ENCODE data around the gene CEP72. TPM values are rescaled to one million over a fixed set of nuclear protein-coding genes. Genes with fewer than 3 reads are reported as not detected.

CEP72 gene
- total RNA-seq, 1 experiment from 2014 or later: 16.4 TPM

DNA sequence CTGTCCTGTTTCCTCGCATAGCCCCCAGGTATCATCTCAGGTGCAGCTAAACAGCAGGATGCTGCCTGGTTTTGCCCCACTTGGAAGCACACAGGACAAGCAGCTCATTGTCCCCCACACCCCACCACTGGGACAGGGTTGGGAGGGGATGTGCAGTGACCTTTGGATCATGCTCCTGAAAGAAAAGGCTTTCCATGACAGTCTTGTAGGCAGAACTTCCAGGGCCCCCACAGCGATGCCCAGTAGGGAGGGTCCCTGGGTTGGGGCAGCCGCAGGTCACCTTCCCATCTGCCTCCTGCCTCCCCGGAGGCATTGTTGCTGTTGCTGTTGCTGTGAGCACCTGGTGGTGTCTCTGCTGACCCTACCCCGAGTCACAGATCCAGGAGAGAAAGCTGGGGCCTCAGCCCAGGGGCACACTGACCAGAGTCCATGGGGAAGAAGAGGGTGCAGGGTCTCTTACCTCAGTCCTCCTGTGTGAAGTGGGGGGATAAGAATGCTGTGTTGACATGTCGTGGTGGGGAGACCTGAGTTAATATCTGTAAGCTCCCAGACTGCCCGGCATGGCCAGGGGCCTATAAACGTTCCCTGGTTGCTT lies 8.5 kb downstream of the CEP72 start:
- Mint-ChIP-seq H3K27ac (ENCODE audit: low read depth, unreplicated experiment) (no peak overlapping the region), H3K36me3 (ENCODE audit: insufficient read depth, unreplicated experiment) (peaks cover 22% of the 10 kb centered on the region), H3K9me3 (ENCODE audit: unreplicated experiment) (peaks cover 8% of the 10 kb centered on the region), H3K27me3 (ENCODE audit: insufficient read depth, unreplicated experiment) (no peaks in the 10 kb centered on the region), H3K4me3 (ENCODE audit: unreplicated experiment) (no peak overlapping the region), H3K4me1 (ENCODE audit: insufficient read depth, unreplicated experiment) (no peaks in the 10 kb centered on the region)
- no peak for DNase-seq (ENCODE audit: unreplicated experiment)
- ChIA-PET POLR2A (no interaction called here), CTCF (no interaction called here)
- intact Hi-C loops (cut with micrococcal nuclease): no loop called here
- TF ChIP-seq, protein P1, sequence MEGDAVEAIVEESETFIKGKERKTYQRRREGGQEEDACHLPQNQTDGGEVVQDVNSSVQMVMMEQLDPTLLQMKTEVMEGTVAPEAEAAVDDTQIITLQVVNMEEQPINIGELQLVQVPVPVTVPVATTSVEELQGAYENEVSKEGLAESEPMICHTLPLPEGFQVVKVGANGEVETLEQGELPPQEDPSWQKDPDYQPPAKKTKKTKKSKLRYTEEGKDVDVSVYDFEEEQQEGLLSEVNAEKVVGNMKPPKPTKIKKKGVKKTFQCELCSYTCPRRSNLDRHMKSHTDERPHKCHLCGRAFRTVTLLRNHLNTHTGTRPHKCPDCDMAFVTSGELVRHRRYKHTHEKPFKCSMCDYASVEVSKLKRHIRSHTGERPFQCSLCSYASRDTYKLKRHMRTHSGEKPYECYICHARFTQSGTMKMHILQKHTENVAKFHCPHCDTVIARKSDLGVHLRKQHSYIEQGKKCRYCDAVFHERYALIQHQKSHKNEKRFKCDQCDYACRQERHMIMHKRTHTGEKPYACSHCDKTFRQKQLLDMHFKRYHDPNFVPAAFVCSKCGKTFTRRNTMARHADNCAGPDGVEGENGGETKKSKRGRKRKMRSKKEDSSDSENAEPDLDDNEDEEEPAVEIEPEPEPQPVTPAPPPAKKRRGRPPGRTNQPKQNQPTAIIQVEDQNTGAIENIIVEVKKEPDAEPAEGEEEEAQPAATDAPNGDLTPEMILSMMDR (IDR thresholded peaks at IDR 0.05; ENCODE audit: unreplicated experiment): no peak
- BruUV-seq (replicated peaks): no TSS peak

DNA sequence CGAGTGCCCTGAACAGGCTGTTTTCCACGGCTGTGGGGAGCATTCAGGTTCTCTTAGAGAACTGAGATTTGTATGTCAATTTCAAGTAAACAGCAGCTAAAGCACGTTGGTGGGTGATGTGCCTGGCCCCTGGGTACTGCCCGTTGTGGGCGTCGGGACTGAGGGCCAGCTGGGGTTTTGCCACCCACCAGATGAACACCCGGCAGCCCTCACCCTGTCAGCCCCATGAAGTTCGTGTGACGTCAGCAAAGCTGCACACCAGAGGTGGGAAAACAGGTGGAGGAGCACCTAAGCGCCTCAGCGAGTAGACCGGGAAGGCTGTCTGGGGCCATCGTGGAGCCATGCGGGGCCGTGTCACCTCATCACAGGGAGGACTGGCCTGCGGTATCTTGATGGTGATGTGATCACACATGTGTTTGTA lies 9.2 kb downstream of the CEP72 start:
- Mint-ChIP-seq H3K4me1 (ENCODE audit: insufficient read depth, unreplicated experiment) (no peaks in the 10 kb centered on the region), H3K4me3 (ENCODE audit: unreplicated experiment) (no peak overlapping the region), H3K27me3 (ENCODE audit: insufficient read depth, unreplicated experiment) (no peaks in the 10 kb centered on the region), H3K27ac (ENCODE audit: low read depth, unreplicated experiment) (no peak overlapping the region), H3K9me3 (ENCODE audit: unreplicated experiment) (peaks cover 1% of the 10 kb centered on the region), H3K36me3 (ENCODE audit: insufficient read depth, unreplicated experiment) (peaks cover 24% of the 10 kb centered on the region)
- BruUV-seq (replicated peaks): no TSS peak
- TF ChIP-seq, protein P1 (IDR thresholded peaks at IDR 0.05; ENCODE audit: unreplicated experiment): no peak
- DNase-seq (ENCODE audit: unreplicated experiment): no peak
- ChIA-PET CTCF (interaction anchor here (0.7 kb wide), 1 partner anchor 281 kb away, joined by 3 read pairs; no protein-coding TSS in a partner anchor), POLR2A (no interaction called here)
- intact Hi-C loops (cut with micrococcal nuclease): no loop called here

GRCh38 chr5:622359-622758 lies 10.2 kb downstream of the CEP72 start:
- no peaks in the 10 kb centered on the region for H3K27me3 Mint-ChIP-seq (ENCODE audit: insufficient read depth, unreplicated experiment)
- no peaks in the 10 kb centered on the region for H3K9me3 Mint-ChIP-seq (ENCODE audit: unreplicated experiment)
- H3K36me3 Mint-ChIP-seq (ENCODE audit: insufficient read depth, unreplicated experiment): peaks cover 32% of the 10 kb centered on the region
- CTCF ChIA-PET: interaction anchor here (0.6 to 0.7 kb wide), 2 partner anchors 148 to 438 kb away, joined by 3 read pairs; no protein-coding TSS in a partner anchor
- intact Hi-C loops (cut with micrococcal nuclease): no loop called here
- POLR2A ChIA-PET: interaction anchor here (0.6 kb wide), 1 partner anchor 86 kb away, joined by 3 read pairs; no protein-coding TSS in a partner anchor
- DNase-seq (ENCODE audit: unreplicated experiment): no peak
- H3K4me3 Mint-ChIP-seq (ENCODE audit: unreplicated experiment): no peak overlapping the region
- TF ChIP-seq, protein P1 (IDR thresholded peaks at IDR 0.05; ENCODE audit: unreplicated experiment): no peak
- H3K27ac Mint-ChIP-seq (ENCODE audit: low read depth, unreplicated experiment): no peak overlapping the region
- no TSS peak for BruUV-seq (replicated peaks)
- H3K4me1 Mint-ChIP-seq (ENCODE audit: insufficient read depth, unreplicated experiment): no peaks in the 10 kb centered on the region

DNA sequence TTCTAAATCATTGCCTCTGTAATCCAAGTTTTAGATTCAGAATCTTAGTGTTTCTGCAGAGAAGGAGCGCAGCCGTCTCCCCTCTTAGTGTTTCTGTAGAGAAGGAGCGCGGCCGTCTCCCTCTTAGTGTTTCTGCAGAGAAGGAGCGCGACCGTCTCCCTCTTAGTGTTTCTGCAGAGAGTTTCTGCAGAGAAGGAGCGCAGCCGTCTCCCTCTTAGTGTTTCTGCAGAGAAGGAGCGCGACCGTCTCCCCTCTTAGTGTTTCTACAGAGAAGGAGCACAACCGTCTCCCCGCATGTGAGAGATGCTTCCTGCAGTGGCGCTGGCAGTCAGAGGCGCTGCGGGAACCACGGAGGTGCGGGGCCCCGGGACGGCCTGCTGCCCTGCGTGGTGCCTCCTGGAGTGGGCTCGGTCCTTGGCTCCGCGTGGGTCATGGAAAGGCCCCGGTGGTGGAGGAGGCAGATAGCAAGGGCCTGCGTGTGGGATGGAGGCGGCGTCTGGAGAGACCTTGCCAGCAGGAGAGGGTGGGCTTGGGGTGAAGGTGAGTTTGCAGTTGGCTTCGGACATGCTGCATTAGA lies 10.9 kb downstream of the CEP72 start:
- ChIA-PET POLR2A (interaction anchor here (0.6 kb wide), 1 partner anchor 87 kb away, joined by 3 read pairs; no protein-coding TSS in a partner anchor), CTCF (interaction anchor here (0.7 kb wide), 1 partner anchor 149 kb away, joined by 3 read pairs; no protein-coding TSS in a partner anchor)
- H3K27ac Mint-ChIP-seq (ENCODE audit: low read depth, unreplicated experiment): no peak overlapping the region
- DNase-seq (ENCODE audit: unreplicated experiment): no peak
- H3K4me1 Mint-ChIP-seq (ENCODE audit: insufficient read depth, unreplicated experiment): no peaks in the 10 kb centered on the region
- intact Hi-C loops (cut with micrococcal nuclease): no loop called here
- no peaks in the 10 kb centered on the region for H3K9me3 Mint-ChIP-seq (ENCODE audit: unreplicated experiment)
- H3K27me3 Mint-ChIP-seq (ENCODE audit: insufficient read depth, unreplicated experiment): no peaks in the 10 kb centered on the region
- H3K4me3 Mint-ChIP-seq (ENCODE audit: unreplicated experiment): no peak overlapping the region
- TF ChIP-seq, protein P1 (IDR thresholded peaks at IDR 0.05; ENCODE audit: unreplicated experiment): no peak
- H3K36me3 Mint-ChIP-seq (ENCODE audit: insufficient read depth, unreplicated experiment): peaks cover 27% of the 10 kb centered on the region
- BruUV-seq (replicated peaks): no TSS peak
